Astrocyte (in vitro differentiated cells and primary cell): ENCODE data around the gene MYO5B. TPM values are rescaled to one million over a fixed set of nuclear protein-coding genes. Genes with fewer than 3 reads are reported as not detected.

Experiments used
- DNase-seq: peaks from one replicate; pipeline ENCODE4 v3.0.0-alpha.2; 2010; ENCODE audit warnings: low read depth
- FAIRE-seq: peaks from 2 replicates; lab custom pipeline; 2011; peaks lifted over from hg19 to GRCh38; lab: Jason Lieb, UNC
- H2AFZ ChIP-seq: 2 replicates; pipeline ENCODE4 v1.6.0; 2012; ENCODE audit warnings: low read depth, low read length, inconsistent platforms
- H3K27ac ChIP-seq: 2 replicates; pipeline ENCODE4 v1.5.1; 2011; ENCODE audit warnings: low read depth, low read length, inconsistent platforms
- H3K27me3 ChIP-seq: 2 replicates; pipeline ENCODE4 v1.6.0; 2011; ENCODE audit warnings: low read length, inconsistent platforms; ENCODE audit not compliant: insufficient read depth
- H3K36me3 ChIP-seq: 2 replicates; pipeline ENCODE4 v1.5.1; 2011; ENCODE audit warnings: low read length, inconsistent platforms; ENCODE audit not compliant: insufficient read depth
- H3K4me1 ChIP-seq: 2 replicates; pipeline ENCODE4 v1.5.1; 2011; ENCODE audit warnings: low read length, inconsistent platforms; ENCODE audit not compliant: insufficient read depth
- H3K4me2 ChIP-seq: 2 replicates; pipeline ENCODE4 v1.6.0; 2012; ENCODE audit warnings: low read length, inconsistent platforms
- H3K4me3 ChIP-seq: 2 replicates; pipeline ENCODE4 v1.5.1; 2011; ENCODE audit warnings: low read depth, mild to moderate bottlenecking, low read length, inconsistent platforms; ENCODE audit not compliant: insufficient read depth
- H3K79me2 ChIP-seq: 2 replicates; pipeline ENCODE4 v1.6.0; 2012; ENCODE audit warnings: mild to moderate bottlenecking, low read length, inconsistent platforms; ENCODE audit not compliant: insufficient read depth
- H3K9ac ChIP-seq: 2 replicates; pipeline ENCODE4 v1.6.0; 2012; ENCODE audit warnings: mild to moderate bottlenecking, low read length, inconsistent platforms
- H3K9me3 ChIP-seq: 2 replicates; pipeline ENCODE4 v1.5.1; 2012; ENCODE audit warnings: low read depth, mild to moderate bottlenecking, low read length, inconsistent platforms; ENCODE audit not compliant: insufficient read depth
- H4K20me1 ChIP-seq: 2 replicates; pipeline ENCODE4 v1.6.0; 2012; ENCODE audit warnings: low read length, inconsistent platforms; ENCODE audit not compliant: insufficient read depth
- H3K27ac Mint-ChIP-seq: one replicate; pipeline ENCODE4 v1.8.0; 2021; ENCODE audit warnings: mild to moderate bottlenecking, mixed read lengths; ENCODE audit not compliant: unreplicated experiment
- H3K27me3 Mint-ChIP-seq: one replicate; pipeline ENCODE4 v1.8.0; 2021; ENCODE audit warnings: low read depth, mixed read lengths; ENCODE audit not compliant: unreplicated experiment
- H3K36me3 Mint-ChIP-seq: one replicate; pipeline ENCODE4 v1.8.0; 2021; ENCODE audit warnings: low read depth, mixed read lengths; ENCODE audit not compliant: unreplicated experiment
- H3K4me1 Mint-ChIP-seq: one replicate; pipeline ENCODE4 v1.8.0; 2021; ENCODE audit warnings: low read depth, mixed read lengths; ENCODE audit not compliant: unreplicated experiment
- H3K4me3 Mint-ChIP-seq: one replicate; pipeline ENCODE4 v1.8.0; 2021; ENCODE audit warnings: mild to moderate bottlenecking, moderate library complexity, mixed read lengths; ENCODE audit not compliant: unreplicated experiment
- H3K9me3 Mint-ChIP-seq: one replicate; pipeline ENCODE4 v1.8.0; 2021; ENCODE audit warnings: mild to moderate bottlenecking, mixed read lengths; ENCODE audit not compliant: unreplicated experiment
- CTCF ChIP-seq: IDR thresholded peaks from 2 replicates; pipeline ENCODE4 v1.5.1; 2011; ENCODE audit warnings: low read depth, mild to moderate bottlenecking, inconsistent platforms, low read length, moderate library complexity; ENCODE audit not compliant: insufficient read depth
- EZH2 ChIP-seq: IDR thresholded peaks from 2 replicates; pipeline ENCODE4 v1.6.1; 2012; ENCODE audit warnings: mild to moderate bottlenecking, low read length, inconsistent platforms; ENCODE audit not compliant: insufficient read depth
- total RNA-seq: library from RNA; stranded (reverse); gene quantifications from 2 replicates; pipeline ENCODE4 v1.2.1, GENCODE V29; 2021

MYO5B gene
- total RNA-seq, 1 donor from 2014 or later, result 8.3 TPM

- peaks cover 12% of the 10 kb centered on the region for H3K4me1 Mint-ChIP-seq
- no peak overlapping the region for H3K27ac Mint-ChIP-seq
- no peaks in the 10 kb centered on the region for H3K27me3 Mint-ChIP-seq
- Histone ChIP-seq H3K4me3 (no peak overlapping the region), H3K36me3 (no peaks in the 10 kb centered on the region), H2AFZ (no peak overlapping the region), H3K79me2 (no peaks in the 10 kb centered on the region), H3K27me3 (peaks cover 2% of the 10 kb centered on the region), H3K9me3 (no peaks in the 10 kb centered on the region), H3K9ac (no peak overlapping the region), H3K4me2 (no peak overlapping the region), H3K27ac (no peak overlapping the region), H4K20me1 (no peaks in the 10 kb centered on the region), H3K4me1 (no peaks in the 10 kb centered on the region)
- FAIRE-seq (no peak), DNase-seq (no peak)
- H3K4me3 Mint-ChIP-seq, result no peak overlapping the region
- TF ChIP-seq EZH2 (no peak), CTCF (no peak)
- no peaks in the 10 kb centered on the region for H3K36me3 Mint-ChIP-seq
- no peaks in the 10 kb centered on the region for H3K9me3 Mint-ChIP-seq
Observed at GRCh38 chr18:49970319-49970718, 224.6 kb downstream of the MYO5B start.

GRCh38 chr18:49968644-49969309 lies 226.2 kb downstream of the MYO5B start:
- Histone ChIP-seq H3K27me3 (no peaks in the 10 kb centered on the region), H3K36me3 (no peaks in the 10 kb centered on the region), H2AFZ (no peak overlapping the region), H3K9me3 (no peaks in the 10 kb centered on the region), H3K4me3 (no peak overlapping the region), H3K9ac (no peak overlapping the region), H3K4me2 (no peak overlapping the region), H3K27ac (no peak overlapping the region), H4K20me1 (no peaks in the 10 kb centered on the region), H3K4me1 (no peaks in the 10 kb centered on the region), H3K79me2 (no peaks in the 10 kb centered on the region)
- DNase-seq (no peak), FAIRE-seq (no peak)
- TF ChIP-seq EZH2 (no peak), CTCF (no peak)
- H3K4me3 Mint-ChIP-seq, result no peak overlapping the region
- no peaks in the 10 kb centered on the region for H3K36me3 Mint-ChIP-seq
- peaks cover 12% of the 10 kb centered on the region for H3K4me1 Mint-ChIP-seq
- no peaks in the 10 kb centered on the region for H3K27me3 Mint-ChIP-seq
- H3K27ac Mint-ChIP-seq, result no peak overlapping the region
- no peaks in the 10 kb centered on the region for H3K9me3 Mint-ChIP-seq

- H3K4me2 ChIP-seq, result no peak overlapping the region
- H3K4me1 Mint-ChIP-seq, result peaks cover 12% of the 10 kb centered on the region
- DNase-seq (no peak), FAIRE-seq (no peak)
- H3K9ac ChIP-seq, result no peak overlapping the region
- H3K27ac ChIP-seq, result no peak overlapping the region
- no peak overlapping the region for H2AFZ ChIP-seq
- no peaks in the 10 kb centered on the region for H4K20me1 ChIP-seq
- no peaks in the 10 kb centered on the region for H3K9me3 ChIP-seq
- H3K36me3 ChIP-seq, result no peaks in the 10 kb centered on the region
- H3K27me3 ChIP-seq, result no peaks in the 10 kb centered on the region
- no peaks in the 10 kb centered on the region for H3K4me1 ChIP-seq
- H3K27ac Mint-ChIP-seq, result peak overlapping the region; percentile 58
- TF ChIP-seq EZH2 (no peak), CTCF (no peak)
- no peaks in the 10 kb centered on the region for H3K9me3 Mint-ChIP-seq
- H3K36me3 Mint-ChIP-seq, result peaks cover under 1% of the 10 kb centered on the region
- H3K27me3 Mint-ChIP-seq, result no peaks in the 10 kb centered on the region
- H3K79me2 ChIP-seq, result no peaks in the 10 kb centered on the region
- no peak overlapping the region for H3K4me3 Mint-ChIP-seq
- H3K4me3 ChIP-seq, result no peak overlapping the region
Observed at GRCh38 chr18:49967636-49968313, 227.2 kb downstream of the MYO5B start.
